GM19324 (cell line): ENCODE data around the gene STYXL1.
"Not testable (repeated sequence)": the region's sequence is repeated elsewhere in the genome, so short reads cannot be mapped to it uniquely, and the experiment has no call there.

ENCODE experiments used
- ATAC-seq: cut with Tn5 transposase; IDR thresholded peaks from one replicate; pipeline ENCODE4 v1.9.1; 2021; ENCODE audit warnings: mild to moderate bottlenecking, moderate library complexity; ENCODE audit not compliant: unreplicated experiment, low FRiP score

Gene STYXL1

GRCh38 chr7:76066716-76067503 is 19.1 kb upstream of the STYXL1 start:
- no peak for ATAC-seq

- ATAC-seq, result no peak
Observed at GRCh38 chr7:76065016-76065612, 17.3 kb upstream of the STYXL1 start.

- ATAC-seq, result no peak
Observed at GRCh38 chr7:76064208-76064970, 16.6 kb upstream of the STYXL1 start.

GRCh38 chr7:76063525-76063924 is 15.7 kb upstream of the STYXL1 start:
- no peak for ATAC-seq

- ATAC-seq, result no peak
Observed at GRCh38 chr7:76063114-76063513, 15.3 kb upstream of the STYXL1 start.

- no peak for ATAC-seq
Observed at GRCh38 chr7:76062254-76062653, 14.5 kb upstream of the STYXL1 start.

GRCh38 chr7:76060842-76061241 is 13.0 kb upstream of the STYXL1 start:
- ATAC-seq, result no peak

GRCh38 chr7:76058745-76059144 is 10.9 kb upstream of the STYXL1 start:
- not testable (repeated sequence) for ATAC-seq

GRCh38 chr7:76057813-76058145 is 10.0 kb upstream of the STYXL1 start:
- ATAC-seq, result no peak

GRCh38 chr7:76057103-76057812 is 9.5 kb upstream of the STYXL1 start:
- no peak for ATAC-seq

GRCh38 chr7:76056241-76056640 is 8.4 kb upstream of the STYXL1 start:
- ATAC-seq, result no peak

- ATAC-seq, result no peak
Observed at GRCh38 chr7:76054123-76055120, 6.6 kb upstream of the STYXL1 start.

- no peak for ATAC-seq
Observed at GRCh38 chr7:76053461-76053860, 5.7 kb upstream of the STYXL1 start.

GRCh38 chr7:76052681-76053080 is 4.9 kb upstream of the STYXL1 start:
- not testable (repeated sequence) for ATAC-seq

GRCh38 chr7:76051840-76052239 is 4.0 kb upstream of the STYXL1 start:
- ATAC-seq, result no peak

GRCh38 chr7:76050545-76050944 is 2.7 kb upstream of the STYXL1 start:
- ATAC-seq, result no peak

- no peak for ATAC-seq
Observed at GRCh38 chr7:76049295-76049694, 1.5 kb upstream of the STYXL1 start.

GRCh38 chr7:76048668-76048988 is 828 bp upstream of the STYXL1 start:
- ATAC-seq, result peak; percentile 4

GRCh38 chr7:76047305-76047810 is 442 bp downstream of the STYXL1 start:
- ATAC-seq, result no peak

- no peak for ATAC-seq
Observed at GRCh38 chr7:76044375-76044865, 3.4 kb downstream of the STYXL1 start.
